Neuronal stem cell (in vitro differentiated cells): ENCODE data around the gene TREX2.

Source experiments
- DNase-seq: peaks from one replicate; pipeline ENCODE4 v3.0.0-alpha.2; 2013; ENCODE audit warnings: low spot score
- H2AFZ ChIP-seq: one replicate; pipeline ENCODE4 v1.6.1; 2013; ENCODE audit warnings: mild to moderate bottlenecking, low read length, inconsistent platforms
- H2AK5ac ChIP-seq: 2 replicates; pipeline ENCODE4 v1.6.1; 2013; ENCODE audit warnings: low read depth, mild to moderate bottlenecking, inconsistent platforms, low read length, moderate library complexity, mixed read lengths
- H2BK120ac ChIP-seq: 2 replicates; pipeline ENCODE4 v1.6.1; 2013; ENCODE audit warnings: low read depth, mild to moderate bottlenecking, inconsistent platforms, low read length, moderate library complexity, mixed read lengths
- H2BK12ac ChIP-seq: one replicate; pipeline ENCODE4 v1.6.1; 2013; ENCODE audit warnings: low read length, inconsistent platforms
- H2BK15ac ChIP-seq: 2 replicates; pipeline ENCODE4 v1.6.1; 2013; ENCODE audit warnings: mild to moderate bottlenecking, low read length, inconsistent platforms, mixed read lengths
- H2BK5ac ChIP-seq: one replicate; pipeline ENCODE4 v1.6.1; 2013; ENCODE audit warnings: inconsistent platforms, mild to moderate bottlenecking, low read length, moderate library complexity
- H3K14ac ChIP-seq: one replicate; pipeline ENCODE4 v1.6.1; 2013; ENCODE audit warnings: low read length, inconsistent platforms
- H3K18ac ChIP-seq: 2 replicates; pipeline ENCODE4 v1.6.1; 2013; ENCODE audit warnings: low read length, inconsistent platforms
- H3K23ac ChIP-seq: 2 replicates; pipeline ENCODE4 v1.6.1; 2013; ENCODE audit warnings: low read depth, mild to moderate bottlenecking, mixed read lengths, low read length, inconsistent platforms; ENCODE audit not compliant: poor library complexity
- H3K27ac ChIP-seq: replicated peaks from 3 replicates; pipeline ENCODE4 v1.5.1; 2013; ENCODE audit warnings: low read length, inconsistent platforms
- H3K27me3 ChIP-seq, 3 experiments: 2 replicates each; pipeline ENCODE4 v1.6.1; 2013; ENCODE audit warnings: low read length in 3 of 3, mild to moderate bottlenecking in 2 of 3, inconsistent platforms in 1 of 3, low read depth in 1 of 3, mixed read lengths in 1 of 3, moderate library complexity in 1 of 3; ENCODE audit not compliant: control insufficient read depth in 3 of 3, insufficient read depth in 3 of 3
- H3K36me3 ChIP-seq, 2 donors: replicated peaks in 1 of 2; 2 replicates each; pipeline ENCODE4 v1.6.1; 2013; ENCODE audit warnings: low read length in 2 of 2; ENCODE audit not compliant: control insufficient read depth in 2 of 2, insufficient read depth in 2 of 2
- H3K4ac ChIP-seq: 2 replicates; pipeline ENCODE4 v1.6.1; 2013; ENCODE audit warnings: inconsistent platforms, mild to moderate bottlenecking, low read length, moderate library complexity
- H3K4me1 ChIP-seq, 2 donors: 1 replicate in 1 of 2; 2 replicates in 1 of 2; pipeline ENCODE4 v1.6.1; 2013; ENCODE audit warnings: low read length in 2 of 2, low read depth in 1 of 2; ENCODE audit not compliant: control insufficient read depth in 2 of 2, insufficient read depth in 1 of 2
- H3K4me2 ChIP-seq: one replicate; pipeline ENCODE4 v1.6.1; 2013; ENCODE audit warnings: mild to moderate bottlenecking, low read length, inconsistent platforms; ENCODE audit not compliant: insufficient read depth, poor library complexity, severe bottlenecking
- H3K4me3 ChIP-seq, 2 donors: 2 replicates each; pipeline ENCODE4 v1.5.1; 2013; ENCODE audit warnings: low read length in 2 of 2, mild to moderate bottlenecking in 2 of 2, inconsistent platforms in 1 of 2, moderate library complexity in 1 of 2
- H3K79me1 ChIP-seq: one replicate; pipeline ENCODE4 v1.6.1; 2013; ENCODE audit warnings: low read depth, mild to moderate bottlenecking, inconsistent platforms, low read length, moderate library complexity
- H3K9ac ChIP-seq: one replicate; pipeline ENCODE4 v1.6.1; 2013; ENCODE audit warnings: mild to moderate bottlenecking, low read depth, low read length, inconsistent platforms; ENCODE audit not compliant: poor library complexity
- H3K9me3 ChIP-seq, 2 donors: replicated peaks in 1 of 2; 2 replicates each; pipeline versions ENCODE3 to v1.6.1; 2013; ENCODE audit warnings: low read length in 2 of 2, mild to moderate bottlenecking in 2 of 2, inconsistent platforms in 1 of 2, low read depth in 1 of 2, mixed read lengths in 1 of 2, moderate library complexity in 1 of 2; ENCODE audit not compliant: control insufficient read depth in 2 of 2, insufficient read depth in 1 of 2
- H4K8ac ChIP-seq: one replicate; pipeline ENCODE4 v1.6.1; 2013; ENCODE audit warnings: low read depth, mild to moderate bottlenecking, inconsistent platforms, low read length, moderate library complexity
- H4K91ac ChIP-seq: one replicate; pipeline ENCODE4 v1.6.1; 2013; ENCODE audit warnings: low read length, low read depth, mild to moderate bottlenecking, inconsistent platforms; ENCODE audit not compliant: poor library complexity
- WGBS, 2 donors: extraction: QIAGEN DNeasy Blood & Tissue Kit; methylation state at CpG; one replicate each; pipeline ENCODE4 v1.1.7; 2013; ENCODE audit warnings: missing lambda C conversion rate in 2 of 2, mixed read lengths in 1 of 2; ENCODE audit not compliant: insufficient read length in 2 of 2, insufficient replicate concordance in 1 of 2; ENCODE audit errors: extremely low coverage in 2 of 2; 5-methylcytosine and 5-hydroxymethylcytosine counted together

The TREX2 gene

GRCh38 chrX:153463556-153463955 is 17.7 kb upstream of the TREX2 start:
- Histone ChIP-seq H3K9me3 (no peaks in the 10 kb centered on the region), H4K8ac (no peak overlapping the region)
- no CpG with 5 or more reads among the region's 12 CpGs for WGBS, 2 donors

GRCh38 chrX:153463031-153463430 is 17.2 kb upstream of the TREX2 start:
- no peak overlapping the region for H2BK120ac ChIP-seq
- no peak for DNase-seq
- H2AK5ac ChIP-seq, result no peak overlapping the region
- H2BK15ac ChIP-seq, result no peak overlapping the region
- peaks cover 0 to 10% (median 0%) of the 10 kb centered on the region in 3 experiments for H3K27me3 ChIP-seq
- no CpG with 5 or more reads among the region's 6 CpGs for WGBS, 2 donors
- H4K8ac ChIP-seq, result no peak overlapping the region
- H3K27ac ChIP-seq, result no peak overlapping the region
- no peak overlapping the region for H3K9ac ChIP-seq
- no peak overlapping the region for H4K91ac ChIP-seq
- no peak overlapping the region for H2BK5ac ChIP-seq
- H3K9me3 ChIP-seq, result no peaks in the 10 kb centered on the region
- no peak overlapping the region for H3K14ac ChIP-seq
- no peak overlapping the region for H3K4me2 ChIP-seq
- no peak overlapping the region for H2AFZ ChIP-seq
- H3K4me1 ChIP-seq, result no peaks in the 10 kb centered on the region
- no peak overlapping the region for H3K4me3 ChIP-seq
- H3K36me3 ChIP-seq, result peaks cover 0 to 17% of the 10 kb centered on the region in 2 donors
- H3K18ac ChIP-seq, result no peak overlapping the region
- no peak overlapping the region for H3K4ac ChIP-seq
- H3K23ac ChIP-seq, result no peak overlapping the region
- H3K79me1 ChIP-seq, result peaks cover 2% of the 10 kb centered on the region
- H2BK12ac ChIP-seq, result no peak overlapping the region

More at GRCh38 chrX:153463556-153463955, 17.7 kb upstream of the TREX2 start:
- Histone ChIP-seq H3K18ac (no peak overlapping the region), H2BK15ac (no peak overlapping the region), H3K14ac (no peak overlapping the region), H3K4ac (no peak overlapping the region), H3K79me1 (no peaks in the 10 kb centered on the region), H2BK120ac (no peak overlapping the region), H3K23ac (no peak overlapping the region), H3K36me3 (peaks cover 2 to 19% of the 10 kb centered on the region in 2 donors), H3K4me1 (no peaks in the 10 kb centered on the region), H3K27me3 (peaks cover 0 to 5% (median 0%) of the 10 kb centered on the region in 3 experiments), H2AK5ac (no peak overlapping the region), H3K4me2 (no peak overlapping the region), H2BK12ac (no peak overlapping the region), H3K9ac (no peak overlapping the region), H3K27ac (no peak overlapping the region), H3K4me3 (no peak overlapping the region), H2BK5ac (no peak overlapping the region), H4K91ac (no peak overlapping the region), H2AFZ (no peak overlapping the region)
- no peak for DNase-seq

DNA sequence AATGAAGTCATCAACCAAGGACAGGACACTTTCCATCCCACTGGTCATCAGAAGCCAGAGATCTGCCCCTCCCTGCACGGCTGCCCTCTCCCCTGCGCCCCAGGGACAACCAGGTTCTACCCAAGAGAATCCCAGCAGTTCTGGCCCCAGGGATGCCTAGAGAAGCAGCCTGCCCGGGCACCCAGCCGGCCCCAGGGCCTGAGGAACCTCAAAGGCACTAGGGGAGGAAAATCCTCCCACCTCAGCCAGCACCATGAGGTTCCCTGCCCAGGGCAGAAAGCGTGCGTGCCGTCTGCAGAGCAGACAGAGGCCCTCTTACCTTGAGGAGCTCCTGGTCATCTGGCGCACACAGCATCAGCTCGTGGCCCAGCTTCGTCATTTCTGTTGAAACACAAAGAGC is 16.4 kb upstream of the TREX2 start:
- Histone ChIP-seq H3K4me2 (no peak overlapping the region), H3K18ac (no peak overlapping the region), H3K36me3 (peaks cover 0 to 13% of the 10 kb centered on the region in 2 donors), H3K4me1 (no peaks in the 10 kb centered on the region), H3K4me3 (no peak overlapping the region), H2BK12ac (no peak overlapping the region), H2BK5ac (no peak overlapping the region), H2BK120ac (no peak overlapping the region), H3K14ac (no peak overlapping the region), H3K9ac (no peak overlapping the region), H2AK5ac (no peak overlapping the region), H3K23ac (no peak overlapping the region), H3K79me1 (peaks cover 2% of the 10 kb centered on the region), H4K8ac (no peak overlapping the region), H3K4ac (no peak overlapping the region), H3K9me3 (no peaks in the 10 kb centered on the region), H2AFZ (no peak overlapping the region), H2BK15ac (no peak overlapping the region), H3K27ac (no peak overlapping the region), H4K91ac (no peak overlapping the region), H3K27me3 (peaks cover 0 to 14% (median 0%) of the 10 kb centered on the region in 3 experiments)
- WGBS, 2 donors, result no CpG with 5 or more reads among the region's 10 CpGs
- DNase-seq, result no peak

GRCh38 chrX:153460826-153461225 is 15.0 kb upstream of the TREX2 start:
- no peak overlapping the region for H3K4ac ChIP-seq
- H2BK15ac ChIP-seq, result no peak overlapping the region
- H3K9me3 ChIP-seq, result no peaks in the 10 kb centered on the region
- H2BK5ac ChIP-seq, result no peak overlapping the region
- WGBS, 2 donors, result no CpG with 5 or more reads among the region's 7 CpGs
- peaks cover 2% of the 10 kb centered on the region for H3K79me1 ChIP-seq
- peaks cover 0 to 13% of the 10 kb centered on the region in 2 donors for H3K36me3 ChIP-seq
- H3K18ac ChIP-seq, result no peak overlapping the region
- H2AFZ ChIP-seq, result no peak overlapping the region
- H3K14ac ChIP-seq, result no peak overlapping the region
- no peak overlapping the region for H2BK12ac ChIP-seq
- no peak for DNase-seq
- no peak overlapping the region for H2BK120ac ChIP-seq
- no peak overlapping the region for H3K23ac ChIP-seq
- H3K27ac ChIP-seq, result no peak overlapping the region
- peaks cover 0 to 10% (median 0%) of the 10 kb centered on the region in 3 experiments for H3K27me3 ChIP-seq
- no peak overlapping the region for H4K8ac ChIP-seq
- no peaks in the 10 kb centered on the region for H3K4me1 ChIP-seq
- no peak overlapping the region for H2AK5ac ChIP-seq
- H3K9ac ChIP-seq, result no peak overlapping the region
- no peak overlapping the region for H3K4me2 ChIP-seq
- no peak overlapping the region for H4K91ac ChIP-seq
- no peak overlapping the region for H3K4me3 ChIP-seq
